T-helper 1 cell (primary cell): ENCODE results near the gene XIRP1.
"Not testable (repeated sequence)": the region's sequence is repeated elsewhere in the genome, so short reads cannot be mapped to it uniquely, and the experiment has no call there.

Source experiments
- DNase-seq, 5 donors: peaks; one replicate each; pipeline ENCODE4 v3.0.0-alpha.2; 2012 to 2020

The XIRP1 gene

GRCh38 chr3:39185959-39186691 is 6.3 kb downstream of the XIRP1 start:
- no peak for DNase-seq

GRCh38 chr3:39185326-39185958 is 7.0 kb downstream of the XIRP1 start:
- no peak for DNase-seq

GRCh38 chr3:39184968-39185285 is 7.5 kb downstream of the XIRP1 start:
- DNase-seq: no peak

- DNase-seq: no peak
Observed at GRCh38 chr3:39184081-39184967, 8.1 kb downstream of the XIRP1 start.

GRCh38 chr3:39183211-39184080 is 8.9 kb downstream of the XIRP1 start:
- DNase-seq: no peak

GRCh38 chr3:39181408-39182335 is 10.7 kb downstream of the XIRP1 start:
- DNase-seq: no peak

- peak; percentile 82 to 91 (median 90) for DNase-seq
Observed at GRCh38 chr3:39180546-39181346, 11.6 kb downstream of the XIRP1 start.

GRCh38 chr3:39180183-39180545 is 12.2 kb downstream of the XIRP1 start:
- no peak for DNase-seq

GRCh38 chr3:39178553-39178952 is 13.8 kb downstream of the XIRP1 start:
- no peak for DNase-seq

- peak; percentile 55 to 89 (median 62) for DNase-seq
Observed at GRCh38 chr3:39177708-39178332, 14.6 kb downstream of the XIRP1 start.

- no peak for DNase-seq
Observed at GRCh38 chr3:39176025-39176714, 16.2 kb downstream of the XIRP1 start.

GRCh38 chr3:39173318-39174125 is 18.9 kb downstream of the XIRP1 start:
- no peak for DNase-seq

GRCh38 chr3:39171860-39172259 is 20.5 kb downstream of the XIRP1 start:
- DNase-seq: no peak

- DNase-seq: not testable (repeated sequence)
Observed at GRCh38 chr3:39170877-39171276, 21.5 kb downstream of the XIRP1 start.

- DNase-seq: no peak
Observed at GRCh38 chr3:39170461-39170860, 21.9 kb downstream of the XIRP1 start.

GRCh38 chr3:39169712-39170111 is 22.7 kb downstream of the XIRP1 start:
- DNase-seq: no peak

GRCh38 chr3:39168156-39168780 is 24.1 kb downstream of the XIRP1 start:
- no peak for DNase-seq

GRCh38 chr3:39166932-39167532 is 25.4 kb downstream of the XIRP1 start:
- DNase-seq: no peak
